Fibroblast of skin of right biceps (primary cell): ENCODE results near the gene SHCBP1.
A peak's percentile ranks its signal among the peaks of the same experiment; 100 is the strongest.

ENCODE experiments used
- DNase-seq: peaks from one replicate; pipeline ENCODE4 v3.0.0-alpha.2; 2013

SHCBP1 gene

DNA sequence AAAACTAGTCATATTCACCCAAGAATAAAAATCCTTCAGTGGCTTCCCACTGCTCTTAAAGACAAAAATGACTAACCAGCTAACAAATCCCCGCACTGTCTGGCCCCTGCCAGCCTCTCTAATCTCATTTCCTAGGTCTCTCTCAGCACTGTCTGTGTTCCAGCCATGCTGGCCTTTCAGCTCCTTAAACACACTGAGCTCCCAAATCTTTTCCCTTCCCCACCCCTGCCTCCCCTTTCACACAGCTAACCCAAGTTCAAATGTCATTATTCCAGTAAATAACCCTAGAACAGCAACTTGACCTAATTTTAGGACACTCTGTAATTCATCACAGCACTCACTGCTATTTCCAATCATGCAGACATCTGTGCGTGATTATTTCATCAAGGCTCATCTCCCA, 7.8 kb downstream of the SHCBP1 start:
- no peak for DNase-seq

DNA sequence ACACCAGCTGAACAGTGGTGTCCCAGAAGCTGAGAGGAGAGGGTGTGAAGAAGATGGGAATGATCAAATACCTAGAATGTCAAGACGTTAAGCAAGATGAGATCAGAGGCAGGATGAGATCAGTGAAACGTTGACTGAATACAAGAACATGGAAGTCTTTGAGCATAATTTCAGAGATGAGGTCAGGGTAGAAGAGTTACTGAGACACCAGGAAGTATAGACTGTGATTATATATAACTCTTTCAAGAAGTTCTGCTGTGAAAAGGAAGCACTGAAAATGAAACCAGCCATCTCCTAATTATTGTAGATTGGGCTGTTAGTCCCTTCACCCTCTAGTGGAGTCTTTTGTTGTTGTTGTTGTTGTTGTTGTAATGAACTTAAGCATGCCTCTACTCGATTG, 9.1 kb downstream of the SHCBP1 start:
- DNase-seq = no peak

DNA sequence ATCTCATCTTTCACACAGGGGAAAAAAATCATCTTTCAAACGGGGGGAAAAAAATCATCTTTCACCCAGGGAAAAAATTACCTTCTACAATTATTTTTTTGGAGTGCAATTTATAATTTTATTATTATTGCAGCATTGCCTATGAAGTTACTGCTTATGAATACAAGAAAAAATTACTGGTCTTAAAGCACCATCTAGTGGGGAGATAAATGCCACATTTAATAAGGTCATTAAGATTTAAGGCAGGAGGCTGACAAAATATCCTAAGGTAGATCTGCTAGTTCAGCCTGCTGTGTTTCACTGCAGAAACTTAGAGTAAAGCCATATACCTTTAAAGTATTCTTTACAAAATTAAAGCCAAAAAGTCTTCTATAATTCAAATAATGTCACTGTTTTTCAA, 13.7 kb downstream of the SHCBP1 start:
- DNase-seq = peak; percentile 38

DNA sequence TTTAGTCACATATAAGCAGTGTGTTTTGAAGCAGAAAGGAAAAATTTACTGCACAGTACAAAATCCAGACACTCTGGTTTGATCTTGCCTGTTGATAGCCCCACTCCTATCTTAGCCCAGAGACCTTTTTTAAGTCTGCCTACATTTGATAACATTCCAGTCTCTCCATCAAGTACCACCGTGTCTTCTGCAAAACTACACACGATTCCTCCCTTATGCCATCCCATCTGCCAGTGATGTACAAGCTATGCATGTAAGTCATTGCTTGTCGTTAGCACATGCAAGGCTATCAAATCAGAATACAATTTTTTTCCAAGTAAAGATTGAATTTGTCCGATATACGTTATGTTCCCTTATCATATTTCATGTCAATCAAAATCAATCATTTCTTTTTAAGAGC, 14.9 kb downstream of the SHCBP1 start:
- DNase-seq = no peak

DNA sequence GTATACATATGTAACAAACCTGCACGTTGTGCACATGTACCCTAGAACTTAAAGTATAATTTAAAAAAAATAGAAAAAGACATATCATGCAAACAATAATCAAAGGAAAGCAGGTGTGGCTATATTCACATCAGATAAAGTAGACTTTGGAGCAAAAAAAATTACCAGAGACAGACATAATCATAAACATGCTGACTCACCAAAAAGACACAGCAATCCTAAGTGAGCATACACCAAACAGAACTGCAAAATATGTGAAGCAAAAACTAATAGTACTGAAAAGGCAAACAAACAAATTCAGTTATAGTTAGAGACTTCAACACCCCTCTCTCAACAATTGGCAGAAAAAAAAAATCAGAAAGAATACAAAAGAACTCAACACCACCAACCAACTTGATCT, 29.9 kb downstream of the SHCBP1 start:
- DNase-seq = no peak

DNA sequence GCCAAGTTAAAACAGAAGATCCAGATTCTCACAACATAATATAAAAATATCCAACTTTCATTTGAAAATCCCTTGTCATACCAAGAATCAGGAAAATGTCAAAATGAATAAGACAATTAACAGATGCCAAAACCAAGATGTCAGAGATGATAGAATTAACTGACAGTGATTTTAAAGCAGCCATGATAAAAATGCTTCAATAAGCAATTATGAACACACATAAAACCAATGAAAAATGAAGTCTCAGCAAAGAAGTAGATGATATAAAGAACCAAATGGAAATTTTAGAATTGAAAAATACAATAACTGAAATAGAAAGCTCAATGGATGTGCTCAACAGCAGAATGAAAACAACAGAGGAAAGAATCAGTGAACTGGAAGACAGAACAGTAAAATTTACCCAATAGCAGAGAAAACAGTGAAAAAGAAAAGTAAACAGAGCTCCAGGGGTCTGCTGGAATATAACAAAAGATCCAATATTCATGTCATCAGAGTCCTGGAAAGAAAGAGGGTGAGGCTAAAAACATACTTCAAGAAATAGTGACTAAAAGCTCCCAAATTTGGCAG, 35.1 kb downstream of the SHCBP1 start:
- DNase-seq = no peak

DNA sequence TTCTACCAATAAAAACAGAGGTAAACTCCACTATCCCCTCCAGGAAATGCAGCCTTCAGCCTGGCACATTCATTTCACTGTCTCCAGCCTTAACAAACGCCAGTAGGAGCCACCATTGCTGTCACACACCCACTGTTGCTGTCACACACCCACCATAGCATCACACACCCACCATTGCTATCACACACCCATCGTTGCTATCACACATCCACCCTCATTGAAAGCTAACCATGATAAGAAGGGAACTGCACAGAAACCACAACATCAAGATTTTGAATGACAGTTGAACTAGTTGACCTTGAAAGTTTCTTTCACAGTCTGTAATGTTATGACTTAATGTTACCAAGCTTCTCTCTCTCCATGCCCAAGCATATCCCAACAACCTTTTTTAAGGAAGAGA, 38.1 kb downstream of the SHCBP1 start:
- DNase-seq = no peak

DNA sequence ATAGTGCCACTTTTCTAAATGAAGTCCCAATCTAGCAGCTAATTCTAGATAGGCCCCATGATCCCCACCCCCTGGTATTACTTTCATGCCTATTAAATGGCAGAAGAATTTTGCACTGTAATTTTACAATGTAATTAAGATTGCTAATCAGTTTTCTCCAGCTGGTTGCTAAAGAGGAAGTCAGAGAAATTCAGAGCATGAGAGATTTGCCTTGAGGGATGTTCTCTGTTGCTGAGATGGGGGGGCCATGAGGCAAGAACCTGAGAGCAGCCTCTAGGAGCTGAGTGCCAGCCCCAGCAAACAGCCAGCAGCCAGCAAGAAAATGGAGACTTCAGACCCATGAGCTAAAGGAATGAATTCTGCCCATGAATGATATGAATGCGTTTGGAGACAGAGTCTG, 38.9 kb downstream of the SHCBP1 start:
- DNase-seq = no peak

DNA sequence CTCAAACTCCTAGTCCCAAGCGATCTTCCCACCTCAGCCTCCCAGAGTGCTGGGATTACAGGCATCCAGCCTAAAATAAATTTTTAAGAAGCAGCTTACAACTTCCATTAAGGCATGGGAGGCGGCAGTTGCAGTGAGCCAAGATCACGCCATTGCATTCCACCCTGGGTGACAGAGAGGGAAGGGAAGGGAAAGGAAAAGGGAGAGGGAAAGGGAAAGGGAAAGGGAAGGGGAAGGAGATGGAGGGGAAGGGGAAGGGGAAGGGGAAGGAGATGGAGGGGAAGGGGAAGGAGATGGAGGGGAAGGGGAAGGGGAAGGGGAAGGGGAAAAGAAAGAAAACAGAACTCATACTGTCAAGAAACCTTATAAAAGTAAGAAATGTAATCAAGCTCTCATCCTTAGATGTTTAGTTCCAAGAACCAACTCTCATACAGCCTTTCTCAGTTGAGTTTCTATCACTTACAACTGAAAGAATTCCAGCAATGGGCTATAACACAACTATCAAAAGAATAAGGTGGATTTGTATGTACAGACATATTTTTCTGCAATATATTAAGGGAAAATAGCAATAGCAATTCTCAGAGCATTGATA, 43.1 kb downstream of the SHCBP1 start:
- no peak for DNase-seq

DNA sequence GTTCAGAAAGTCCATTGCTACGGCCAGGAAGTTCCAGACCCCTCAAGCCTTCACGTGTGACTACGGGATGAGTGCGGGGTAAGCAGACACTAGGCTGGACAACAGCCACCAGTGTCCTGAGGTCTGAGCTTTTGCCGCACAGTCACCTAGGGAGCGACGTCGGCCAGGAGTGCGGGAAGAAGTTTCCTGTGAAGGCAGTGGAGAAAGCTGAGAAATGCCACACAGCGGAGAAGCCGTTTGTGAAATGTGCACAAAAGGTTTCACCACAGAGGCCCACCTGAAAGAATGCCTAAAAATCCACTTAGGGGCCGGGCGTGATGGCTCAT, 47.4 kb downstream of the SHCBP1 start:
- DNase-seq = no peak

DNA sequence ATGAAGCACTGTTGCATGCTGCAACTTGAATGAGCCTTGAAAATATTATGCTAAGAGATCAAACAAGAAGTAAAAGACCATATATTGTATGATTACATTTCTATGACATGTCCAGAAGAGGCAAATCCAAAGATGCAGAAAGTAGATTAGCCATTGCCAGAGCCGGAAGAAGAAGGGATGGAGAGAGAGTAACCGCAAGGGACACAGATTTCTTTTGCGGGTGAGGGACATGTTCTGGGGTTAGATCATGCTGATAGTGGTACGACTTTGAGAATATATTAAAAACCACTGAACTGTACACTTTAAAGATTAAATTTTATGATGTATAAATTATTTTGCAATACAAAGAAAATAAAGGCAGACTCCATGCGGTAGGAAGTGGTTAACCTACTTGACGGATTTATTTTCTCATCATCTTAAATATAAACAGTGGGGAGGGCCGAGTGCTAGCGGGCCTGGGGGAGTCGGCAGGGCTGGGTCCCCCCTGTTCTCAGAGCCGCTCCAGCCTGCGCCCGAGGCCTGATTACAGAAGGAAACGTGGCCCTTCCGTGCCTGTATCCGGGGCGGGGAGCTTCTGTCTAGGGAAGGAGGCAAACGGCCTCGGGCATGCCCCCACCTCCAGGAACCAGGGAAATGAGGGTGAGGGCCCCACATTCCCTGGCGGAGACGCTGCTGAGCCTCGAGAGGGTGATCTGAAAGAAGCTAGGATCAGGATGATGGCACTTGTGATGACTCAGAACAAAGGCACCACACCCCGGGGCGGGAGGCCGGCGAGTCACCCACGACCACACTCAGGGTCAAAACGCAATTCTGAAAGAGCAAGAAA, 48.0 kb downstream of the SHCBP1 start:
- peak; percentile 57 for DNase-seq

DNA sequence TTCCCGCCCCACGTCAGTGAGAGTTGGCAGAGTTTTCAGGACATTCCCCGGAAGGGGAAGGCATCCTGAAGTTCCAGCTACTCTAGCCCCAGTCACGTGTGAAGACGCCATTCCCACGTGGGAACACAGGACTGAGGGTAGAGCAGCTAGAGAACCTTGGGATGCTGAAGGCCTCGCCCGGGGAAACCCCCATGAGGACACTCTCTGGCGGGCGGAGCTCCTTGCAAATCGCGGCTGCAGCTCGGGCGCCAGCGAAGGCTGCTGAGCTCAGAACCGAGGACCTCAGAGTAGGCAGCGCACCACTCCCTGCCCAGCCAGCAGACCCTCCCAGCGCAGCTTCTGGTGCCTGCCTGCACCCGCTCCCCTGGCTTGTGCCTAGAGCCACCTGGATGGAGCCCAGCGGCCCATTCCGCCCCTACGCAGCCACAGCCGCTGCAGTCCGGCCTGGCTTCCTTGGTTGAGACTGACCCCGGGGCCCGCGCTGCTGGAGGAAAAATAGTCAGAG, 51.9 kb downstream of the SHCBP1 start:
- DNase-seq = no peak

DNA sequence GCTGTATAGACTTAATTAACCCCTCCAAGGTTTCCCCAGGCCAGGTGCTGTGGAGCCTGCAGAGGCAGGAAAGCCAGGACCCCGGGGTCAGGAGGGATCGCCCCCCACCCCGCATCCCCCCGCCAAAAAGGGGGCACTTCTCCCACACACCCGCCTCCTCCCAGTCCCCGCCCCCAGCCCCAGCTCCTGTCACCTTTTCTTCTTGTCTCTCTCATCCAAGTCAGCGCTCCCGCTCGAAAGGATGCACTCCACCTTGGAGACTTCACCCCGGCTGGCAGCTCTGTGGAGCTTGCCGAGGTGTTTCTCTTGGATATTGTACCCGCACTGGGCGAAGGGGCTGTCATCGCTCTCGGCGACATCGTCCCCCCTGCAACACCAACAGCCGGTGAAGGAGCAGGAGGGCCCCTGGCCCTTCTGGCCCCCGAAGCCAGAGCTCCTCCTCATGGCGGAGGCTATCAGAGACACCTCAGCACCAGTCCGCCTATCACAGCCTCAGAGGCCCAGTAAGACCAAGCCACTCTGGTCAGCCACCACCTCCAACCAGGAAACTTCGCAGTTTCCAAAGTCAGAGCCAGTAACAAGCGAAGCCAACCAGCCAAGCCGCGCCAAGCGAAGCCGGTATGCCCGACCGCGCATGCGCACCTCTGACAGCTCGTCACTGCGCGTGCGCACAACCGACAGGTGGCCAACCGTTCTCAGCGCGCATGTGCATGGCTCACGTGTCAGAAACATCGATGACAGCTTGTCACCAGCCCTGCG, 52.5 kb downstream of the SHCBP1 start:
- DNase-seq = no peak

DNA sequence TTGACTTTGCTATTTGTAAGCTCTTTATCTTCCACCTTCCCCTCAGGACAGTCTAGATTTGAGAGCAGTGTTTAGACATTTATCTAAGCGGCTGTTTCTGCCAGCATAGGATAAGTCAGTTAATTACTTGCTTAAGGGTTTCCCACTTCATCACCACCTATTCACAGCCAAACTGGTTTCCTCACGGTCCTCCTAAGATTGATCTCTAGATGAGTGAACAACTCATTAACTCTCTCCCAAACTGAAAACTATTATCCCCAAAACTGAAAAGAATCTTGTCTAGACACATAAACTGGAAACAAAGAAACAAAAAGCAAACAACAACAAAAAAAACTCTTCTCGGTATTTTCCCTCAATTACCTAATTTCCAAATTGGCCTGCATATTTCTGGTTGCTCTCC, 58.2 kb downstream of the SHCBP1 start:
- no peak for DNase-seq

DNA sequence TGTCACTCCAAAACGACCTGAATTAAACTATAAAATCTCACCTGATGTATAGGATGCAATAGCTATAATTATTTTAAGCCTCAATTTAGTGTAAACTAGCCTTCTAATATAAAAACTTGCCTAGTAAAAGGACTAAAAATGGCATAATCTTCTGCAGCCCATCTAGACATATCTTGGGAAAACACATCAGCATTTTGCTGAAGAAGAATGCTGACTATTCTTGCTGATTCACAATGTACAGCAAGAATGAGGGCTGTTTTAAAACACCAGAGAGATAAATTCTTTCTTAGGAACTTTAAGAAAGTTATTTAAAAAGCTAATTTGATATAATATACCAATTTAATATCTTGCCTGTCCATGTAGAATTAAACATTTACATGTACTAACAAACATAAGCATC, 63.2 kb downstream of the SHCBP1 start:
- no peak for DNase-seq

DNA sequence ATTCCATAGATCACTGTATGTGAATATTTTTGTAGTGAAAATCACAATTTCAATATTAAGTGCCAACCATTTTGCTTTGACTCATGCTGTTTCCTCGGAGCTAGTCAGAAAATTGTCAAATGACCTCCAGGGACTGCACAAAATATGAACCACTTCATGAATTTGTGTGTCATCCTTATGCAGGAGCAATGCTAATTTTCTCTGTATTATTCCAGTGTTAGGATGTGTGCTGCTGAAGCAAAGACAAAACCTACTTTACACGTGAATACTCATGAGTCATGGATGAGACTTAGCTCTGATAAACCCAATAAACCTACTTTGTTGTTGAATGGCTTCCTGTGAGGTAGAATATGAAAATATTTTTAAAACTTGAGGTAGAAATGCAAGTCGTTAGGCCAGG, 65.2 kb downstream of the SHCBP1 start:
- DNase-seq = peak; percentile 52

DNA sequence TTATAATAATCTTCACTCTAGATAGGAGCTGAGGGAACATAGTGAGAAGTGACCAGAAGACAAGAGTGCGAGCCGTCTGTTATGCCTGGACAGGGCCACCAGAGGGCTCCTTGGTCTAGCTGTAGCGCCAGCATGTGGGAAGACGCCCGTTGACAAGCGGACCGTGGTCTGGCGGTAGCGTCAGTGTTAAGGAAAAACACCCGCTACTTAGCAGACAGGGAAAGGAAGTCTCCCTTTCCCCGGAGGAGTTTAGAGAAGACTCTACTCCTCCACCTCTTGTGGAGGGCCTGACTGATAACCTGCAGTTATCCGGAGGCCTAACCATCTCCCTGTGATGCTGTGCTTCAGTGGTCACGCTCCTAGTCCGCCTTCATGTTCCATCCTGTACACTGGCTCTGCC, 66.7 kb downstream of the SHCBP1 start:
- peak; percentile 64 for DNase-seq

DNA sequence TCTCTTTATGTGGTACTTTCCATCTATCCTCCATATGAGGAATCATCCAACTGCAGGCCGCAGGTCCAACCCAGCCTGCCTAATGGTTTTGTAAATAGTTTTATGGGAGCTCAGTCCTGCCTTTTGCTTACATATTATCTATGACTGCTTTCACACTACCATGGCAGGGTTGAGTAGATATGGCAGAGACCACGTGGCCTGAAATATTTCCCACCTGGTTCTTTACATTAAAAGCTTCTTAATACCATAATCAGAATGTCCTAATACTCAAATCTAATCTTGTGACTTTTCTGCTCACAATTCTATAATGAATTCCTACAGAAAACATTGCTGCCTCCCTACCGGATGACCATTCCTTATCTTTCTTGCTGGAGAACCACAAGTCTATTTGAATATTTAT, 71.7 kb downstream of the SHCBP1 start:
- no peak for DNase-seq
